HG02852 (cell line): Measurements from ENCODE around the gene MTNR1A.

ENCODE experiments used
- ATAC-seq: cut with Tn5 transposase; IDR thresholded peaks from one replicate; pipeline ENCODE4 v1.9.1; 2021; ENCODE audit warnings: mild to moderate bottlenecking, moderate library complexity; ENCODE audit not compliant: unreplicated experiment

The MTNR1A gene

GRCh38 chr4:186554914-186555827 is at the start of gene MTNR1A:
Gene MTNR1A (minus strand): TSS chr4:186555567. CDS start chr4:186555365, 202 bp downstream.
- no peak for ATAC-seq

GRCh38 chr4:186604124-186604807 is 48.9 kb upstream of the MTNR1A start:
- no peak for ATAC-seq

DNA sequence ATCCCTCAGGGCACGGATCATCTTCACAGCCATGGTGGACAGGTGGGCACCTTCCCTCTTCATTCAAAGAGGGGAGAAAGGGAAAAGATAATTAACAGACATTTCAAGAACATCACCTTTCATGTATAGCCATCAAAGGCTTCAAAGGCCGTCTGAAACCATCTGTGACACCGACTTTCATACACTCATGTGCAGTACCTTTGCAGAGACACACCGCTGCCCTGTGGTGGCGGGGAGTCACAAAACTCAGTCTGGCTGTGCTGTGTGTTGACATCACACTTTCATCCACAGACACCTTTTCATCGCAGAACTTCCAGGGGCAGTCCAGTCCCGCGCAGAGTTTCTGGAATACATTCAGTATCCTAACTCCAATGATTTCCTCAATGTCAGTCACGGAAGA is 47.6 kb upstream of the MTNR1A start:
- ATAC-seq: no peak

GRCh38 chr4:186599483-186599882 is 44.1 kb upstream of the MTNR1A start:
- ATAC-seq: no peak

DNA sequence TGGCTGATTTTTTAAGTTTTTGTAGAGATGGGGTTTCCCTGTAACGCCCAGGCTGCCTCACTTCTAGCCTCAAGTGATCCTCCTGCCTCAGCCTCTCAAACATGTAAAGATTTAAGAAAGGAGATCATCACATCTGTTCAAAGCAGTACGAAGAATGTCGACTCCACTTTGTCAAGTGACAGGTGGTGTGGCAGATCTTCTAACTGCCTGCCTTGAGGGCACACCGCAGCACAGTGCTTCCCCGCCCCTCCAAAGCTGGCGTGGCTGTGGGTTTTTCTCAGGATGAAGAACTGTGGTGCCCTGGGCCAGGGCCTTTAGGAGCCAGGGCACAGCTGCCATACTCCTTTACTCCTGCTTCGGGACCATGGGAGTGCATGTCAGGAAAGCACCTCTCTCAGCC is 43.3 kb upstream of the MTNR1A start:
- ATAC-seq: no peak

DNA sequence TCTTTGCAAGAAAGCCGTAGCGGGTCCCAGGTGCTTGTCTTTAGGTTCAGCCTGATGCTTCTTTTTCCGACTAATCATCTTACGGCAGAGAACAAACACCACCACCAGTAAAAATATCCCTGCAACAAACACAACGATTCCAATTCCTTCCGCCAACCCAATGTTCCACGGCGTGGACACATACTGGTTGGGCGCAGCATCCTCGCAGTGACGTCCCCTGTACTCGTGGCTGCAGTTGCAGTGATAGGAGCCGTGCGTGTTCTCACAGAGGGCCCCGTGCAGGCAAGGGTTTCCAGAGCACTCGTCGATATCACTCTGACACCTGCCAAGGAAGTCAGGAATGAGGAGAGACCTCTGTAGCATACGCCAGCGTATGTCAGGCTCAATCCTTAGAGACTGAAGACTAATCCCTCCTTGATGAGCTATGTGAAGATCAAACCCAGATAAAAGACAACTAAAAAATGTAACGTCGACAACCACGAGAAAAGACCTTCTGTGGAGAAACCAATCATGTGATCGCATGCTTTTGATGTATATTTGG is 41.6 kb upstream of the MTNR1A start:
- no peak for ATAC-seq

DNA sequence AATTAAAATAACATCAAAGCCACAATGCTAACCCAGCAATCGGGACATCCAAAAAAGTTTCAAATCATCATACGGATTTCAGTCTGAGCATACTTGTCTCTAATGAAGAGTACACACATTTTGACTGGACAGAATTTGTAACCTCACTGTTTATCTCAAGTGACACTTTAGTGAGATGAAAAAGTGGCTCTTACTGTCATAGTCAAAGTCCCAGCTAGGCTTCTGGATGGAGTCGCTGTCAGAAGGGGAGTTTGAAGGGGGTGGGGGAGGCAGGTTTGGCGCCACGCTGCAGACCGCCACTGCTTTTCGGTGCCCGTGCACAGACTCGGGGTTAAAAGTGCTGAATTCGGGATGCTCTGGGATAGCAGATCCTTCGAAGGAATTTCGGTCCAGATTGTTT is 41.0 kb upstream of the MTNR1A start:
- no peak for ATAC-seq

DNA sequence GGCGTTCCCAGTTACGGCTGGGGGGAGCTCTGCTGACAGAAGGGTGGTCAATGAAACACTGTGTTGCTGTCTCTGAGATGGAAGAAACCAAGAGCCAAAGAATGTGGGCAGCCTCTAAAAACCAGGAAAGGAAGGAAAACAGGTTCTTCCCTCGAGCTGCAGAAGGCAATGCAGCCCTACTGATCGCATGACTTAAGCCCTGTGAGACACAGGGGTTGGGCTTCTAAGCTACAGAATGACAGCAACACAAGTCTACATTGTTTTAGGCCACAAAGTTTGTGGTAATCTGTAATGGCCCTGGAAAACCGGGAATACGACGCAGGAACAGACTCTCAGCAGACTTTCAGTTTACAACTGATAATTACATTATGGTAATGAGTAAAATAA is 38.2 kb upstream of the MTNR1A start:
- no peak for ATAC-seq

- ATAC-seq: no peak
Measured at GRCh38 chr4:186592966-186593586, 37.7 kb upstream of the MTNR1A start.

DNA sequence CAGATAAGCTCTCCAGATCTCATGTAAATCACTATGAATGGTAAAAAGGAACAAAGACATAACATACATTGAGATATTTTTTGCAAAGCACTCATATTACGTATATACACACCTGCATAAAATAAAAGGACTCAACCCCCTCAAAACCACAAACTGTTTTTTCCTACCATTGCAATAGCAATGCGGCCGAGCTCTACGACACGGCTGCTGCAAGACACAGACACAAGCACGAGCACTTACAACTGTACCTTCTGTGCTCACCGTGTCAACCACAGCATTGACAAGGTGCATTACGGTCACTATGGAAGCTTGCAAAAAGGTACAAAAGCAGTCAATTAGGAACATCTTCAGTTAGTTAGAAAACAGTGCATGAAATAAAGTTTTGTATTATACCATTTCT is 37.1 kb upstream of the MTNR1A start:
- ATAC-seq: no peak

DNA sequence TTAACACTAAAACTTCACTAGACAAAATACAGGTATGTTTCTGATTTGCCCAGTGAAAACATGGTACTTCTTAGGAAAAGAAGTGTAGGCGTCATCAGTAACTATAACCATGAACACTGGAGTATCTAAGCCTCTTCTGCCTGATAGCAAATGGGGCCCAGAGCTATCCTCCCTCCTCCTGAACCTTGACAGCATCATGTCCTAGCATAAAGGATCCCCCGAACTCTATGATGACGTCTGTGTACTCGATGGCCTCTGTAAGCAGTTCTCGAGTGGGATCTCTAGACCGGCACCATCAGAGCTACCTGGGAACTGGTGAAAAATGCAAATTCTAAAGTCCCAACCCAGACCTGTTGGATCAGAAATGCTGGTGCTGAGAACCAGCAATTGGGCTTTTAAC is 36.3 kb upstream of the MTNR1A start:
- no peak for ATAC-seq

- ATAC-seq: no peak
Measured at GRCh38 chr4:186588503-186588902, 33.1 kb upstream of the MTNR1A start.

DNA sequence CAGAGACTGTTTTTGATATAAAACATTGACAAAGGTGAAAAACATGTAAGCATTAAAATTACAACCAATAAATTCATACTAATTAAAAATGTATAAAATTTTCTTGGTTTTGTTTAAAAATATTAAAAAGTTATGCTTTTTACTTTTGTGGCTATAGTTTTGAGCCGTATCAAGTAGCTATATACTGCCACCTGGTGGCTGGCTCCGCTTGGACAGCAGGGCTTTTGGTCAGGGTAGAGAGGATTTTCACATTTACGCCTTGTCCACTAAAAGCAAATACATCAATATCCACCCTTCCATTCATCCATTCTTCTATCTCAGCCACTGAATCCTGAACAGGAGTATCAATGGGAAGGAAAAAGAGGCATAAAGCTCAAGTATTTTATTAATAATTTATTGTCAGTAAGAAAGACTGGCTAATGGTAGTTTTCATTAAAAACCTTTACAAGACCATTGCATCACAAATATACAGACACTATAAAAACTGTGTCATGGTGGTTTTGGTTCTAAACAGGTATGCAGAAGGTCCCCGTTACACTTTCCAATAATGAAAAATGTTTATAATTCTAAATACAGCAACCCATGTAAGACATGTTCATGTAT is 32.1 kb upstream of the MTNR1A start:
- peak; percentile 65 for ATAC-seq

- ATAC-seq: no peak
Measured at GRCh38 chr4:186586205-186586604, 30.8 kb upstream of the MTNR1A start.

- ATAC-seq: no peak
Measured at GRCh38 chr4:186584912-186585311, 29.5 kb upstream of the MTNR1A start.

DNA sequence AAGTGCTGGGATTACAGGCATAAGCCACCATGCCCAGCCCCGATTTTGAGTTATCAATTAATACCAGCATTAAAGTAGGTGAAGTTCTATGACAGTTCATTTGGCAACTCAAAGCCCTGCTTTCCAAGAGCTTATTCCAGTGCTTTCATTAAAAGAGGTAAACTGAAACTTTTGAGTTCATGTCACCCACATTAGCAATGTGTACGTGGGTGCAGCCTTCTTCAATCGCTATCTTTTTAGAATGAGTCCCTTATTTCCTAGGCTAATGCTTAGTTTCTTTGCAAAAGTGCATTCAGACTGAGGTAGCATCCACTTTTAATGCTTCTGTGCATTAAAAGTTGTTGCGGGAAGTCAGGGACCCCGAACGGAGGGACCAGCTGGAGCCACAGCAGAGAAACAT is 26.1 kb upstream of the MTNR1A start:
- ATAC-seq: no peak

GRCh38 chr4:186580669-186581068 is 25.3 kb upstream of the MTNR1A start:
- no peak for ATAC-seq

DNA sequence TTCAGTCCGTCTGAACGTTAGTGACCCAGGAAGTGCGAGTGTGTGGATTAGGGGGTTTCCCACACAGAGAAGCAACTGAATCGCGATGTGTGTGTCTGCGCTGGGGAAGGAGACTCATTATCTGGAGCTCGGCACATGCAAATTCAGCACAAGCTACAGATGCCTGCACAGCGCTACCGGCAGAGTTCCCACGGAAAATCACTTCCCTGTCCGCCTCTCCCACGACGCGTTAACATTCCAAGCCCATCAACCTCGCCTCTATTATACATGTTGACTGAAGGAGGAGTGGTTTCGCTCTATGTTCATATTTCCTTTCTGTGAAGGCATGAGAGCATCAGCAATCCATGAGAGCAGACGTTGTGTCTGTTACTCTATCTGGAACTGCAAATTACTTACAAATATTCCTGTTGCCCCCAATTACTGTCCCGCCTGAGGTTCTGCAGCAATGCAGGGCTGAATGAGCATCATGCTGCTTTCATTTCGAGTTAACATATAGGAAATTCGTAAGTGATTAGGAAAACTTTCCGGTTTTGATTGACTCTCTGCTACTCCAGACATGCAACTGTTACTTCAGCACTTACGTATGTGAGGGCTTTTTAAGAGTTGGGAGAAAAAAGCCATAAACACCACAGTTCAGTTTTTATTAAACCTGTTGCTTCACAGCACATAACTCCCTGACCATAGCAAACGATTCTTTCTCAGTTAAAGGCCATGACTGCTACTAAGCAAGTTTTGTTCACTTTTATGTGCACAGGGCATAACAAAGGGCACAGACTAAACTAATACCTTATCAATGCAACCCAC is 15.0 kb upstream of the MTNR1A start:
- no peak for ATAC-seq

DNA sequence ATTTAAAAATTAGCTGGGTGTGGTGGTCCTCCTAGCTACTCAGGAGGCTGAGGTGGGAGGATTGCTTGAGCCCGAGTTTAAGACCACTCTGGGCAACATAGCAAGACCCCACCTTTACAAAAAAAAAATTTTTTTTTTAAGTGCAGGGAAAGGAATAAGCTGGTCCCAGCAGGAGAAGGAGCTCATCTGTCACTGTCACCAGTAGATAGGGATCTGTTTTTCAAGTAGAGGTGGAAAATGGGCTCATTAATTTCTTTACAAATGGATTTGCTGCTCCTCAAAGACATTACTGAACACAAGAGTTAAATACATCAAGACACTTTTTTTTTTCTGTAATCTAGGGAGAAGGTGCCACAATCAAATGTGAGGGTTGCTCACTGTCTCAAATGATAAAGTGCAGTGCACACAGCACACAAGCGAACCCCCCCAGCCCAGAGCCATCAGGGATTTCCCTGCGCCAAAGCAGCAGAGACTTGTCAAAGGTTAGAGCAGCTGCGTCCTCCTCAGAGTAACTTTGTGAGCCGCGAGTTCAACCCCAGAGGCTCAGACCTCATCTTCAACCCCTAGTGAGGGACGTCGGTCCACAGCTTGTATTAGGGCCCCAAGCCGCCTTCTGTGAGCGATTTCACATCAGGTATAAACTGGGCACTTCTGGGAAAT is 14.3 kb upstream of the MTNR1A start:
- ATAC-seq: no peak

- no peak for ATAC-seq
Measured at GRCh38 chr4:186566068-186566467, 10.7 kb upstream of the MTNR1A start.
